Measurements from ENCODE around the gene ANKRD27.

GRCh38 chr19:32688311-32688710 is 13.3 kb upstream of the ANKRD27 start:
- TF ChIP-seq POLR2AphosphoS5 (IDR thresholded peaks at IDR 0.05): no peak
- TF ChIP-seq POLR2A (IDR thresholded peaks at IDR 0.05): no peak
